Subcutaneous abdominal adipose tissue (tissue), 5 donors: Measurements from ENCODE around the gene IL2RA.

Source experiments
- H3K27ac ChIP-seq: one replicate; pipeline ENCODE4 v1.7.0; 2013; ENCODE audit warnings: low read depth, mild to moderate bottlenecking, inconsistent platforms, low read length, moderate library complexity
- H3K27me3 ChIP-seq, 5 donors: one replicate each; pipeline ENCODE4 v1.7.0; 2013; ENCODE audit warnings: low read length in 5 of 5, inconsistent platforms in 1 of 5; ENCODE audit not compliant: control insufficient read depth in 5 of 5, insufficient read depth in 4 of 5
- H3K36me3 ChIP-seq, 5 donors: one replicate each; pipeline ENCODE4 v1.7.0; 2013; ENCODE audit warnings: low read length in 5 of 5; ENCODE audit not compliant: control insufficient read depth in 5 of 5, insufficient read depth in 5 of 5
- H3K4me1 ChIP-seq, 5 donors: one replicate each; pipeline ENCODE4 v1.7.0; 2013; ENCODE audit warnings: low read length in 5 of 5, mild to moderate bottlenecking in 3 of 5, moderate library complexity in 1 of 5; ENCODE audit not compliant: control insufficient read depth in 5 of 5, insufficient read depth in 5 of 5
- H3K4me3 ChIP-seq, 5 donors: one replicate each; pipeline ENCODE4 v1.7.0; 2013; ENCODE audit warnings: low read length in 5 of 5, low read depth in 1 of 5
- H3K9ac ChIP-seq, 5 donors: one replicate each; pipeline ENCODE4 v1.7.0; 2013; ENCODE audit warnings: low read length in 5 of 5, mild to moderate bottlenecking in 4 of 5, moderate library complexity in 3 of 5
- H3K9me3 ChIP-seq, 5 donors: one replicate each; pipeline ENCODE4 v1.7.0; 2013; ENCODE audit warnings: low read length in 5 of 5; ENCODE audit not compliant: control insufficient read depth in 5 of 5
- donor health status: healthy.
- donor health status: healthy.
- donor health status: healthy.
- donor health status: healthy.
- donor health status: healthy.

The IL2RA gene

DNA sequence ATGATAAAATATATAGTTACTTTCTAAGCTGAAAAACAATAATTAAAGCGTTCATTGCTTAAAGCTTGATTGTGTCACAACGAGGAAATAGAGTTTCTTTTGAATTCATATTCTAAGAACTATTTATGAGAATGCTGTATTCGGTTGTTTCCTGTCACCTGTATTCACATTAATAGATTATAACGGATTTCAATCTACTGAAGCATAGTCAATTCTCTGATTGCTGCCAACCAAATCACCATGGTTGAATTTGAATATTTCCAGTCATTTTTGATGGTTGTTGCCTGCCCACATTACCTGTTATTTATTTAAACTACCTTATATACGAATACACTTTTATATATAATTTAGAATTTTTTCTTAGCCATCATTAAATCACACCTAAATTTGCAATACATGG is 22.0 kb downstream of the IL2RA start:
- no peaks in the 10 kb centered on the region for H3K27me3 ChIP-seq
- no peak overlapping the region for H3K9ac ChIP-seq
- H3K36me3 ChIP-seq: peaks cover 0 to 2% (median 0%) of the 10 kb centered on the region in 5 donors
- no peak overlapping the region for H3K4me3 ChIP-seq
- peaks cover 0 to 3% (median 0%) of the 10 kb centered on the region in 5 donors for H3K9me3 ChIP-seq
- H3K4me1 ChIP-seq: no peaks in the 10 kb centered on the region
- H3K27ac ChIP-seq: no peak overlapping the region

DNA sequence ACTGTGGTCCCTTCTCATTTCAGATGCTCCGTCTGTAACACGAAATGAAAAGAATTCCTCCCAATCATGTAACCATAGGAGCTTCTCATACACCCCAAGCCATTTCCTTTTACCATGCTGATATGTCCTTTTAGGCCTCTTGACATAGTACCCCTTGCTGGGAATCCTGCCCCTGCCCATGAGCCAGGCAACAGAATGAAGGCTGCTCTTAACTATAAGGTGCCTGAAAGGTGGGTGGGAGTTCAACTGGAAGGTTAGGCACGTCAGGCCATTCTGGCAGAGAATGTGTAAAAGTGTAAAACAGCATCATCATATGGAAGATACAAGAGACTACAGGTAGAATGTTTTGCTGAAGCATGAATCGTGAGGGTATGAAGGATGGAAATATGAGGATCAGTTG is 22.5 kb downstream of the IL2RA start:
- Histone ChIP-seq H3K27me3 (no peaks in the 10 kb centered on the region), H3K36me3 (peaks cover 0 to 2% (median 0%) of the 10 kb centered on the region in 5 donors), H3K4me3 (no peak overlapping the region), H3K9me3 (peaks cover 0 to 3% (median 0%) of the 10 kb centered on the region in 5 donors), H3K9ac (no peak overlapping the region), H3K4me1 (peaks cover 0 to 5% (median 2%) of the 10 kb centered on the region in 5 donors), H3K27ac (no peak overlapping the region)

DNA sequence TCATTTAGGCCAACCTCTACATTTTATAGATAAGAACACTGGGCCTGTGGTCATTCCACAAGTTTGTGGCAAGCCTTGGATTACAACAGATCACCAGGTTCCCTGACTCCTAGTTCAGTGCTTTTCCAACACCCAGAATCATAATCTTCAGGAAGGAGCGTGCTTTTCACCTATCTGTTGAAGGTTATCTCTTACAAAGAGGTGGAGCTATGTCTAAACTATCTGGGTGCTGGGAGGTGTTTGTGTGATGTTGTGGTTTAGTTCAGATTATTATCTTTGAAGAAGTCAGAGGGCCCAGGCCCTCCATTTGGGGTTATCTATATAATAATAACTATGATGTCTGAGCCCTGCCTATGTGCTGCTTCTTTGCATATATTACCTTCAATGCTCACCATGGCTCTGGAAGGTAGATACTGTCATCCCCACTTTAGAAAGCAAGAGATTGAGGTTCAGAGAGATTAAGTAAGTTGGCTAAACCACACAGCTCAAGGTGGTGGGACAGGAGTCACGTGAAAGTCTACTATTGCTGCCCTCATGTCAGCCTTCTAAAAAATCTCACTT is 24.0 kb downstream of the IL2RA start:
- peaks cover 0 to 2% (median 0%) of the 10 kb centered on the region in 5 donors for H3K36me3 ChIP-seq
- H3K4me1 ChIP-seq: peaks cover 3 to 16% (median 14%) of the 10 kb centered on the region in 5 donors

DNA sequence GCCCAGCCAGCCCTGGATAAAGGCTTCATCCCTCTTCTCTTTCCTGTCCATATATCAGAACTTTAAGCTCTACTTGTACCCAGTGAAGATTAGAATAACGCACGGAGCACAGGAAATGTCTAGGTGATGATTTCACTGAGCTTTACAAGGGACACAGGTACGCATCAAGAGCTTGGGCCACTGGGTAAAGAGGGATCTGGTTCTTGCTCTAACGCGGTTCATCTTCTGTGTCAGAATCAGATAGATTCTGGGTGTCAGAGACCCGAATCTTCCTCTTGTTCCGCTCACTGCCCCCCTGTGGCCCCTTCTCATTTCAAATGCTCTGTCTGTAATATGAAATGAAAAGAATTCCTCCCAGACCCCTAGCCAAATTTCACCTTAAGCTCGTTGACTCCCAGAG is 24.7 kb downstream of the IL2RA start:
- H3K27ac ChIP-seq: no peak overlapping the region
- peaks cover 0 to 2% (median 0%) of the 10 kb centered on the region in 5 donors for H3K36me3 ChIP-seq
- H3K9me3 ChIP-seq: peaks cover 0 to 3% (median 0%) of the 10 kb centered on the region in 5 donors
- H3K9ac ChIP-seq: no peak overlapping the region
- peaks cover 3 to 16% (median 14%) of the 10 kb centered on the region in 5 donors for H3K4me1 ChIP-seq
- no peaks in the 10 kb centered on the region for H3K27me3 ChIP-seq
- H3K4me3 ChIP-seq: no peak overlapping the region

More for the DNA sequence above, 24.0 kb downstream of the IL2RA start:
- Histone ChIP-seq H3K27me3 (no peaks in the 10 kb centered on the region), H3K9me3 (peaks cover 0 to 3% (median 0%) of the 10 kb centered on the region in 5 donors), H3K9ac (no peak overlapping the region), H3K27ac (no peak overlapping the region), H3K4me3 (no peak overlapping the region)

DNA sequence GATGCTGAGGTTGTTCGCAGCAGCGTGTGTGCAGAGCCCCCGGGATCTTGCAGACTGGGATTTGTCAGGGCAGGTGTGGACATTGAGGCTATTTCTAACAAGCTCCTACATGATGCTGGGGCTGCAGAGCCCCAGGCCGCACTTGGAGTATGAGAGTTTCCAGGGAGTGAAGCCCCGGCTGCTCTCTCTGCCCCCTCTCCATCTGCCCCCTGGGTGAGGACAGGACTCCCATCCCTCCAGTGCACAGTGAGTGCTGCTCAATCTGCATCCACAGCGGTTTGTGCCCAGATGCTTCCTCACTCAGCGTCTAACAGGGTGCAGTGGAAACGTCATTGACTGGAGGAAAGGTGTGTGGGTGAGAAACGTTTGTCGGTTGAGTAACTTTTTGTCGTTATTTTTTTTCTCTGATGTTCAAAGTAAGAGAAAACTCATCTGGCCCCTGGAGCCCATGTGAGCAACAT is 25.3 kb downstream of the IL2RA start:
- Histone ChIP-seq H3K27ac (no peak overlapping the region), H3K9ac (no peak overlapping the region), H3K27me3 (no peaks in the 10 kb centered on the region), H3K4me1 (peaks cover 3 to 16% (median 14%) of the 10 kb centered on the region in 5 donors), H3K36me3 (peaks cover 0 to 2% (median 0%) of the 10 kb centered on the region in 5 donors), H3K4me3 (no peak overlapping the region), H3K9me3 (peaks cover 0 to 3% (median 0%) of the 10 kb centered on the region in 5 donors)

DNA sequence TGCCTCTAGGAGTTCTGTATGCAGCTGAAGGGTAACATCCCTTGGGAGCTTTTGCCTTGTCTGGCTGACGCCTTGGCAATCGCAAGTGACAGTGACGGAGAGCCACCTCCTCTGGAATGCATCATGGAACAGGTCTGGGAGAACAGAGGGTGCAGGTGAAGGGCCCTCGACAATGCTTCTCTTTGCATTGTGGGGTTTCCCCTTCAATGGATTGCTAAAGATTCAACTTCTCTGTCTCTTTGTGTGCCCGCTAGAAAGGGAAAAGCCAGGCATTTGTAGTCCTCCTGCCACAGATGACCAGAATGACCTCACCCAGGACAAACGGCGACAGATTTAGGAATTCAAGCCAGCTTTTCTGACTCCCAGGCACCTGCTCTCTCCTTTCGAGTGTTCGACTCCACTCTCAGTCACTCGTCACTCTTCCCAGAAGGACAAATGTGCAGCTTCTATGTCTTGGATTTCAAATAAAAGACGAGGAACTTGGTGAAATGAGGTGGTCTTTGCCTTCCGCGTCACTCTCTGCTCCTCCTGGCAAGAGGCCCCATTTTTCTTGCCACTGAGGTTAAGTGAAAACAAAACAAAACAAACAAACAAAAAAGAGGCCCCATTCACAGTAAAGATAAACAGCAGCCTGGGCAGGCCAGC is 26.1 kb downstream of the IL2RA start:
- H3K9me3 ChIP-seq: peaks cover 0 to 3% (median 0%) of the 10 kb centered on the region in 5 donors
- no peak overlapping the region for H3K27ac ChIP-seq
- H3K36me3 ChIP-seq: peaks cover 0 to 2% (median 0%) of the 10 kb centered on the region in 5 donors
- H3K9ac ChIP-seq: no peak overlapping the region
- H3K4me1 ChIP-seq: peaks cover 3 to 16% (median 14%) of the 10 kb centered on the region in 5 donors
- H3K27me3 ChIP-seq: no peaks in the 10 kb centered on the region
- no peak overlapping the region for H3K4me3 ChIP-seq

DNA sequence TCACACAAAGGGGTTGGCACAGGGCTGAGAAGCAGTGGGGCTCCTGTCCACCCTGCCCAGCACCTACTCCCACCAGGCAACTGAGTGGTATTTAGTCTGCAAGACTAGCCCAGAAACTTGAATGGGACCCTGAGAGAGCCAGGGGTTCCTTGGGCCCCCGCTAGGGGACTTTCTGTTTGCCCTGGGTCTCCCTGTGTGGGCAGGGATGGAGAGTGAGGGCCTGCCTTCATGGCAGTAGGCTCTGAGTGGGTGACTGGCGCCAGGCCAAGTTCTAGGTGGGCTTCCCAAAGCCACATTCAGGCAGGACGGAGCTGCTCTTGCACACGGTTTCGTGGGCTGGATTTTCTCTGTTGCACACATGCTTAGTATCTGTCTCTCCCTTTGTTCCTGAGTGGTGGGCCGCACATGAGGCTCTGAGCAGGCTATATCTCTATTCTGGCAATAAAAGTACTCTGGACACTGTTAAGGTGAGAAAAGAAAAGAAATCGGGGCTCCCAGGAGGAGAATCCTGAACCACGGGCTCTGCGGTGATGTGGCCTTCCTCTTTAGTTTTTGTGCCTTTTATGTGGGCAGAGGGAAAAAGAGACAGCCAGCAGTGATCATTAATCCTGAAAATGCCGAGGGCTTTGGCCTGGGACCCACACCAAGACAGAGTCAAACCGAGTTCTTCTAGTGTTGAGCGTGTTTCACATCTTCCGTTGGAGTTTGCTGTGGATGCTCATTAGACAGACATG is 26.9 kb downstream of the IL2RA start:
- H3K27me3 ChIP-seq: no peaks in the 10 kb centered on the region
- H3K4me1 ChIP-seq: peaks cover 3 to 16% (median 14%) of the 10 kb centered on the region in 5 donors
- no peak overlapping the region for H3K27ac ChIP-seq
- peaks cover 0 to 2% (median 0%) of the 10 kb centered on the region in 5 donors for H3K36me3 ChIP-seq
- peaks cover 0 to 6% (median 2%) of the 10 kb centered on the region in 5 donors for H3K9me3 ChIP-seq
- H3K4me3 ChIP-seq: no peak overlapping the region
- H3K9ac ChIP-seq: no peak overlapping the region

DNA sequence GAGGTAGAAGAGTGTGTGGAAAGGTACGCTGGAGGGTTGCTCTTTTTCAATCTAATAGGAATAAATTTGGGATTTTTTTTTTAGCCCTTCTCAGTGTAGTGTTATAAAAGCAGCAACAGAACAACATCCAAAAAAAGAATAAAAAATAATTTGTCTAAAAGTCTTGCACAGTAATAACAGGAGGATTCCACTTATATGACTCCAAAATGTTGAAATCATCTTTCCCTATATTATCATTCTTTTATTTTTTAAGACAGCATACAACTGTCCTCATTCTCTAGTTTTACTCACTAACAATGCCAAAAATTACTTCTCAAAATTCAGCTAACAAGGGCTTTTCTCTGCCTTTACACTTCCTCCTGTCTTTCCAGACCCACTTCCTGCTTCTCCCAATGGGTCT is 27.8 kb downstream of the IL2RA start:
- Histone ChIP-seq H3K27ac (peak overlapping the region; percentile 71), H3K4me1 (peaks cover 3 to 16% (median 14%) of the 10 kb centered on the region in 5 donors), H3K9ac (peak overlapping the region in 1 of 5 donors; percentile 10), H3K4me3 (no peak overlapping the region), H3K9me3 (peaks cover 0 to 5% (median 2%) of the 10 kb centered on the region in 5 donors), H3K27me3 (no peaks in the 10 kb centered on the region), H3K36me3 (peaks cover 0 to 1% (median 0%) of the 10 kb centered on the region in 5 donors)

DNA sequence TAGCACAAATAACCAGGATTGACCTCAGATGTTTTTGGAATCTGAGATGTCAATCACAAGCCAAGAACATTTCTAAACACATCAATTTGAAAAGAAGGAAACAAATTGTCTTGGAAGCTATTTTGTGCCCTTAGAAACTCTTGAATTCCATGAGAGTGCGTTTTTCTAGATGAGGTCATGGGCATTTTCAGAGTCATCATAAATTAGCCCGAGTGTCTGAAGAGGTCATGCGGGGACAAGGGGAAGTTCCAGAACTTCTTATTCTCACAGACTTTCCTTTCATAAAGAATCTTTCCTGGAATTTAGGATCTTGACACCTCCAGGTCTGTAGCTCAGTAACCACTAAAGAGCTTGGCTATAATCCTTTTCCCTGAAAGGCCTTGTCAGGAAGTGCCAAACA is 28.2 kb downstream of the IL2RA start:
- Histone ChIP-seq H3K9ac (peak overlapping the region in 1 of 5 donors; percentile 10), H3K27ac (peak overlapping the region; percentile 71), H3K27me3 (no peaks in the 10 kb centered on the region), H3K36me3 (no peaks in the 10 kb centered on the region), H3K9me3 (peaks cover 0 to 4% (median 2%) of the 10 kb centered on the region in 5 donors), H3K4me3 (no peak overlapping the region), H3K4me1 (peaks cover 3 to 16% (median 14%) of the 10 kb centered on the region in 5 donors)
